ENCODE results near the gene ZYG11B.
"Not testable (repeated sequence)": the region's sequence is repeated elsewhere in the genome, so short reads cannot be mapped to it uniquely, and the experiment has no call there.

Gene ZYG11B

DNA sequence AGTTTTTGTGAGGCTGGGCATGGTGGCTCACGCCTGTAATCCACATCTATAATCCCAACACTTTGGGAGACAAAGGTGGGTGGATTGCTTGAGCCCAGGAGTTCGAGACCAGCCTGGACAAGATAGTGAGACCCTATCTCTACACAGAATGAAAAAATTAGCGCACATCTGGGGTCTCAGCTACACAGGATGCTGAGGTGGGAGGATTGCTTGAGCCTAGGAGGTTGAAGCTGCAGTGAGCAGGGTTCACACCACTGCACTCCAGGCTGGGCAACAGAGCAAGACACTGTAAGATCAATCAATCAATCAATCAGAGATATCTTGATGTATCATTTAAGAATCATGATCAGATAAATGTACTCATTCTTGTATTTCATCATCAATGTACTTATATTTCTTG is 7.1 kb downstream of the ZYG11B start:
- TF ChIP-seq CTCF (IDR thresholded peaks at IDR 0.05; ENCODE audit: low read depth, low read length): no peak
- Histone ChIP-seq H3K36me3 (no peaks in the 10 kb centered on the region), H3K27me3 (no peaks in the 10 kb centered on the region), H3K9me3 (no peaks in the 10 kb centered on the region), H3K4me1 (no peaks in the 10 kb centered on the region), H3K4me3 (ENCODE audit: low read depth, low read length) (no peak overlapping the region)
- no peak for DNase-seq

- H3K9me3 ChIP-seq; H3K4me3 ChIP-seq (ENCODE audit: low read depth, low read length); DNase-seq; H3K4me1 ChIP-seq; H3K36me3 ChIP-seq; H3K27me3 ChIP-seq: not testable (repeated sequence)
These were observed 9.1 kb downstream of the ZYG11B start for GRCh38 chr1:52735371-52735770.

DNA sequence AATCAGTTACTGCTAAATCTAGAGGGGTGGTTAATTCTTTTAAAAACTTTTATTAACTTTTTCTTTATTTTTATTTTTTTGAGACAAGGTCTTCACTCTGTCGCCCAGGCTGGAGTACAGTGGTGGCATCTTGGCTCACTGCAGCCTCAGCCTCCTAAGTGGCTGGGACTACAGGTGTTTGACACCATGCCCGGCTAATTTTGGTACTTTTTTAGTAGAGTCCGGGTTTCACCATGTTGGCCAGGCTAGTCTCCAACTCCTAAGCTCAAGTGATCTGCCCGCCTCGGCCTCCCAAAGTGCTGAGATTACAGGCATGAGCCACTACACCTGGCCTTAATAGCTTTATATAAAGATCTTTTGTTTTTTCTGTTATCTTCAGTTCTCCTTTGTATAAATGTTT is 11.9 kb downstream of the ZYG11B start:
- Histone ChIP-seq H3K4me3 (ENCODE audit: low read depth, low read length) (no peak overlapping the region), H3K4me1 (no peaks in the 10 kb centered on the region), H3K9me3 (no peaks in the 10 kb centered on the region), H3K27me3 (no peaks in the 10 kb centered on the region), H3K36me3 (no peaks in the 10 kb centered on the region)
- no peak for DNase-seq
- TF ChIP-seq CTCF (IDR thresholded peaks at IDR 0.05; ENCODE audit: low read depth, low read length): no peak

DNA sequence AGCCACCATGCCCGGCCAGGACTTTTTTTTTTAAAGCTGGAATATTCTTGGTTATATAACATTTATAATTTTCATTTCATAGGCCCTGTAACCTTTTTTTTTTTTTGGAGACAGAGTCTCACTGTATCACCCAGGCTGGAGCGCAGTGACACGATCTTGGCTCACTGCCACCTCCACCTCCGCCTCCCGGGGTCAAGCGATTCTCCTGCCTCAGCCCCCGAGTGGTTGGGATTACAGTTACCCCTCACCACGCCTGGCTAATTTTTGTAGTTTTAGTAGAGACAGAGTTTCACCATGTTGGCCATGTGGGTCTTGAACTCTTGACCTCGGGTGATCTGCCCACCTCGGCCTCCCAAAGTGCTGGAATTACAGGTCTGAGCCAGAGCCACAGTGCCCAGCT is 12.6 kb downstream of the ZYG11B start:
- Histone ChIP-seq H3K4me1 (no peaks in the 10 kb centered on the region), H3K27me3 (no peaks in the 10 kb centered on the region), H3K36me3 (no peaks in the 10 kb centered on the region), H3K9me3 (no peaks in the 10 kb centered on the region), H3K4me3 (ENCODE audit: low read depth, low read length) (no peak overlapping the region)
- no peak for DNase-seq
- TF ChIP-seq CTCF (IDR thresholded peaks at IDR 0.05; ENCODE audit: low read depth, low read length): no peak

DNA sequence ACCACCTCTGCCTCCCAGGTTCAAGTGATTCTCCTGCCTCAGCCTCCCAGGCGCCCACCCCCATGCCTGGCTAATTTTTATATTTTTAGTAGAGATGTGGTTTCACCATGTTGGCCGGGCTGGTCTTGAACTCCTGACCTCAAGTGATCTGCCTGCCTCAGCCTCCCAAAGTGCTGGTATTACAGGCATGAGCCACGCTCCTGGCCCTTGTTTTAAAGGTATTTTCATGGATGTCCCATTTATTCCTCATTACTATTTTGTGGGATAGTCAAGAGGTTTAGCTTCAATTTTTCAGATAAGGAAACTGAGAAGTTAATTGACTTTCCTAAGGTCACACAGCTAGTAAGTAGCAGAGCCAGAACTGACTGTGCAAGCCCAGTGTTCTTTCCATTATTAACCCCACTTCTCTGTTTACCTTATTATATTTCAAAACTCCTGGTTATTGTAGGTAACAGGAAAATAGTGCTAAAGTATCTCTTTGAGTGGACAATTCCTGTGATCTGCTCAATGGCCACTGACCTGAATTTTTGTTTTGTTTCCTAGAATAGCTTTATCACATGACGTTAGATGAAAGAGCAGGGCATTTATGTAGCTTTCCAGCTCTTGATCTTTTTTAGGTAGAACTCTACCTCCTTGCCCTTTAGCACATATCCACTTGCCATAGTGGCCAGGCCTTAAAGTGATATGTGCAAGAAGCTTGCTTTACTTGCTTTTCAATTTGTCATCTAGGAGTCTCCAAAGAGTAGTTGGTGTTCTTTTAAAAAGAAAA is 13.6 kb downstream of the ZYG11B start:
- Histone ChIP-seq H3K4me1 (no peaks in the 10 kb centered on the region), H3K4me3 (ENCODE audit: low read depth, low read length) (no peak overlapping the region), H3K36me3 (no peaks in the 10 kb centered on the region), H3K27me3 (no peaks in the 10 kb centered on the region), H3K9me3 (no peaks in the 10 kb centered on the region)
- no peak for DNase-seq
- no peak for TF ChIP-seq CTCF (IDR thresholded peaks at IDR 0.05; ENCODE audit: low read depth, low read length)

- H3K9me3 ChIP-seq: no peaks in the 10 kb centered on the region
- H3K27me3 ChIP-seq: no peaks in the 10 kb centered on the region
- H3K4me1 ChIP-seq: no peaks in the 10 kb centered on the region
- no peak for DNase-seq
- no peak for TF ChIP-seq CTCF (IDR thresholded peaks at IDR 0.05; ENCODE audit: low read depth, low read length)
- H3K36me3 ChIP-seq: no peaks in the 10 kb centered on the region
- no peak overlapping the region for H3K4me3 ChIP-seq (ENCODE audit: low read depth, low read length)
These were observed 15.0 kb downstream of the ZYG11B start for GRCh38 chr1:52741259-52741658.

Data from BE2C (cell line).